GF-D8 (cell line): ENCODE data around the gene DPP10.
"Not testable (repeated sequence)": the region's sequence is repeated elsewhere in the genome, so short reads cannot be mapped to it uniquely, and the experiment has no call there.

Source experiments
- DNase-seq: peaks from one replicate; lab custom pipeline; 2025; lab: John Stamatoyannopoulos, UW

DPP10 gene

DNA sequence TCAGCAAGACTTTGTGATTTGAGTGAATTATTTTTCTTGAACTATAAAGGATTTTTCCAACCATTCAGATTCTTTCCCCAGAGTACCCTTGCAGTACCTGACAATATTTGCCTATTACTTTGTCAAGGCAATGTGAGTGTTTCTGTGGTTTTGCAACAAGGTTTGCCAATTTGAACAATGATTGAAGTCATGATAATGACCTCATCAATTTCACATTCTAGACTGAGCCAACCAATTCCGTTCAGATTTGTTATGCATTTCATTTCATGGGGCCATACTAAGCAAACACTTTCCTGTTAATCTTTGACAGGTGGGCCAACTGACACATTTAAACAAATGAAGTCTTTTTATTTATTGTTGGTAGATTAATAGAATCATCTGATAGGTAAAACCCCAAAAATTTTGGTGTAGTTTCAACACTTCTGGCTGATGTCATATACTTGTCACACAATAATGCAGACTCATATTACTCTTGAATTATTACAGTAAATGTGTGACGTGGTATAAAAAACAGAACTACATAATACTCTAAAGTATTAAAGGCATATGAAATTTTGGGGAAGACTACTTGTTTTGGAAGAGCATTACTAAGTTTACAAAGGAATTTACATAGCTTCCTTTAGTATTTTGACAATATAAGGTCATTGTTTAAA is 526.4 kb downstream of the DPP10 start:
- no peak for DNase-seq

DNA sequence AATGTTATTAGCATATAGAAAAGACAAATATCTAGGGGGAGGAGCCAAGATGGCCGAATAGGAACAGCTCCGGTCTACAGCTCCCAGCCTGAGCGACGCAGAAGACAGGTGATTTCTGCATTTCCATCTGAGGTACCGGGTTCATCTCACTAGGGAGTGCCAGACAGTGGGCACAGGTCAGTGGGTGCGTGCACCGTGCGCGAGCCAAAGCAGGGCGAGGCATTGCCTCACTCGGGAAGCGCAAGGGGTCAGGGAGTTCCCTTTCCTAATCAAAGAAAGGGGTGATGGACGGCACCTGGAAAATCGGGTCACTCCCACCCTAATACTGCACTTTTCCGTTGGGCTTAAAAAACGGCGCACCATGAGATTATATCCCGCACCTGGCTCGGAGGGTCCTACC is 561.9 kb downstream of the DPP10 start:
- DNase-seq: not testable (repeated sequence)

DNA sequence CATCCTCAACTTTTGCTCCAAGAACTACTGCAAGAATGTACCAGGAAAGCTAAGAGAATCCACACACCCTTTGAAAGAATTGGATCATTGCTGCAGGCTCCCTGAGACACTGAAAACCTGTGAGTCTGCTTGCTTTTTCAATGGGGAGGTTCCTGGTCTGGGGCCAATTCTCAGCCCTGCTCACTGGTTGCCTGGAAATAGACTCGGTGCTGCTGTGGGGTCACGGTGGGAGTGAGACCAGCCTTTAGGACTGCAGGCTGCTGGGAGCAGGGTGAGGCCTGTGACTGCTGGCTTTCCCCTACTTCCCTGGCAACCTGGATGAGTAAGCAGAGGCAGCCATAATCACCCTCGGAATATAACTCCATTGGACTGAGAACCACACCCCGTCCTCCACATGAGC is 569.3 kb downstream of the DPP10 start:
- no peak for DNase-seq

DNA sequence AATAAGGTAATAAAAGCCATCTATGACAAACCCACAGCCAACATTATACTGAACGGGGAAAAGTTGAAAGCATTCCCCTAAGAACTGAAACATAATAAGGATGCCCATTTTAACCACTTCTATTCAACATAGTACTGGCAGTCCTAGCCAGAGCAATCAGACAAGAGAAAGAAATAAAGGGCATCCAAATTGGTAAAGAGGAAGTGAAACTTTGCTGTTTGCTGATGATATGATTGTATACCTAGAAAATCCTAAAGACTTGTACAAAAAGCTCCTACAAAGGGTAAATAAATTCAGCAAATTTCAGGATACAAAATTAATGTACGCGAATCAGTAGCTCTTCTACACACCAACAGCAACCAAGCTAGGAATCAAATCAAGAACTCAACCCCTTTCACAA is 579.6 kb downstream of the DPP10 start:
- not testable (repeated sequence) for DNase-seq

DNA sequence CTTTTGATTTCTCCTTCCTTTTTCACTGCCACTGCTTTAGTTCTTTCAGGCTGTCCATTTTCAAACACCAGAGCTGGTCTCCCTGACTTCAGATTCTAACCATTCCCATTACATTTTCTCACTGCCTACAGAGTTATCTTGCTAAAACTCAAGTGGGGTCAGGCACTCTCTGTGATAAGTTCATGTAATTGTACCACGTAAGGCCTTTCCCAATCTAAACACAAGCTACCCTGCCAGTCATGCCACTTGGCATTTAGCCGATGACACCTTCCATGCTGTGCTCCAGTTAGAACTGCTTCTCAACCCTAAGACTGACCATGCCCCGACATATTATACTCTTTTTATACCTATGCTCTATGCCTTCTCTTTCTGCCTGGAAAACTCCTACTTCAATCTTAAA is 592.4 kb downstream of the DPP10 start:
- no peak for DNase-seq

DNA sequence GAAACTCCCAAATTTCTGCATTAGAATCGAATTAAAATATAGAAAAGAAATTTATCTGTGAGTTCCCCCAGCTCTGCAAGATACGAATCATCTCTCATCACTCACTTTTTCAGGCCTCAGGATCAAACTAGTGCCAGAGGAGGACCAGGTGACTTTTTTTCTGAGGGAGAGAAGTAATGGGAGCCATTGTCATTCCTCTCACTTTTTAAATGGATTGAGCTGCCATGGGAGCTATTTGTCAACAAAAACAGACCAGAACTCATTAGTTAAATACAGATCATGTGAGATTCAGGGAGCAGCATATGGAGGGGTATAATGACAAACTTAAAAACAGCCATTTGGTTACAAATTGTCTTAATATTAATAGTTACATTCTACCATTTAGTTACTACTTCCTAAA is 594.4 kb downstream of the DPP10 start:
- no peak for DNase-seq

DNA sequence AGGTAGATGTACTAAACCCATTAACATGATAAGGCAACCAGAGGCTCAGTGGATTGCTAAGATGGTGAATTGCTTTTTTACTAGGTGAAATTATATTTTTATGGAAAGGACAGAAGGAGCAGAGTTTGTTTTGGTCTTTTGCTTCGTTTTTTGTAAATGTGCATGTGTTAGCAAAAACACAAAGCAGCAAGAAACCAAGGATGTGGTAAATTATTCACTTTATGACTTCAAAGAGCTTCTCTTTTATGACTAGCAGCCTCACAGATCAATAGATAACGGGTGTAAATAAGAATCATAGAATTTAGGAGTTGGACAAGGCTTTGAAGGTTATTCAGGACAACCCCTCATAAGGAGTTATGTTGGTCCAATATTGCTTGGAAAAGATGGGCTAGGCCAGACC is 615.0 kb downstream of the DPP10 start:
- no peak for DNase-seq

DNA sequence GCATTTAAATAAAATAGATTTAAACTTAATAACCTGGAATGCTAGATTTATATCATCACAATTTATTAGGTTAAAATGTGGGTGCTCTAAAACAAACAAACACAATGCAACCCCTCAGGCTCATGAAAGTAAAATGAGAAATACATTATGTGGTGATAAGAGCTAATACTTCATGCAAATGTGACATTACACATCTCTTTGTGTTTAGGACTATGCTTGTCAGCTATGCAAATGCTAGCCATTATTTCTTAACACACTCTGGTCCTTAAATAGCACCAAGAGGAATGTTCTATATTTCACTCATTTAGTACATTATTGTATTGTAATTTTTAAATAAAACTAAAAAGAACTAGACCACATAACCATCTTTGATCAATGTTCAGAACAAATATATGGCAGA is 627.6 kb downstream of the DPP10 start:
- no peak for DNase-seq

DNA sequence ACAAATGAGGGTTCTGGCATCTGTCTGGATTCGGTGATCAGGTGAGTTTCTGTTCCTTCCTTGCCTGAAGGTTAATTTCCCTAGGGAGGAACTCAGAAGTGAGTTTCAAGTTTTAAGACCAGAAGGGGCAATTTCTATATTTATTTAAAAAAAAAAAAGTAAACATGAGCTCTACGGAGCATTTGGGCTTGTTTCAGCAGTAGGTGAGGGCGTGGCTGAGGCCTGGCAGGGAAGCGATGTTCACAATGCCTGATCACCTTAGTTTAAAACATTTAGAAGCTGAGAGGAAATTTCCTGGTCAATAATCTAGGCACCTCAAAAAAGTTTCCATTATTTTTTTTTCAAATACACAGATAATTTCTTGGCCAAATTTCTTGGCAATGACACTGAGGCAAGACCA is 629.1 kb downstream of the DPP10 start:
- no peak for DNase-seq

DNA sequence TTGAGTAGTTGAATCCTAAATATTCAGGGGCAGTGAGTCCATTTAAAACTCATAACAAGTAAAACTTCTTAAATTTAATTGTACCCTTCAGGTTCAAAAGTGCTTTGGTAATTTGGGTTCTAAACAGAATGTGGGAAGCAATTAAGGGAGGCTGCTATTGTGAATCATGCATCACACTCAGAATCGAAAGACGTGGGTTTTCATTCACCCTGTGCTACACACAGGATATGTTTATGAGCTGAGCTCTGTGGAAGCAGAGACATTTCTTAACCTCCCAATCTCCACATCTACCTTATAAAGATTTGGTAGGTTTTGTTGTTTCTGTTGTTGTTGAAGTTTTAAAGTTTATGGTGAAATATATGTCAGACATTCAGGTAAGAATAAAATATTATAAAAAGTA is 633.4 kb downstream of the DPP10 start:
- DNase-seq: no peak

DNA sequence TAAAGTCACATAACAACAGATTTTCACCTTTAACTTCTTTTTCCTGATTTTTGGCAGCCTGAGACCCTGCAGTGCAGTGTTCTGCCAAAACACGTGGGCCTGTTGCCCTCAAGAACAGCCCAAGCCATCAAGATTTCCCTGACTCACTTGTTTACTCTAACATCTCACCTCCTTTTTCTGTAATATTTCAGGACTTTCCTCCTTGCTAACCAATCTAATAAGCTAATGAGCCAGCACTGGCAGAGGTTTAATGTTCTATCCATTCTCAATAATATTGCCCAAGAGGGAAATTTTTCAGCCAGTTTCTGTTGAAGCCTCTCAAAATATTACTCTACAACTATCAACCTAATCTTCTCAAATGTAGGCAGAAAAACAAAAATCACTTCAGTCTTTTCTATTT is 635.2 kb downstream of the DPP10 start:
- no peak for DNase-seq

DNA sequence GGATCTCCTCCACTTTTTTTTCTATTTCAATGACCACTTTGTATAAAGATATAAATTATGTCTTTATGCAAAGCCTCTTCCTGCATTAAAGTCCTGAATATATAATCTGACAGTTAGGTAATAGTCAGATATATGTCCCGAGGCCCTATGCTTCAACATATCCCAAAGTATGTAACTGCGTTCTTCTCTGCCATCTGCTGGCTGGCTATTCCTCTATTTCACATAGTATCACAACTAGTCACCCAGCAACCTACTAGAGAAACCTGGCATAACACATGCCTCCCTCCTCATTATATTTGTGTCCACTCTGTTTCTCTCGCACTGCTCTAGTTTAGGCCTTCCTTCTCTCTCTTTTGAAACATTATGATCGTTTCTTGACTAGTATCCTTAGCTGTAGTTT is 640.8 kb downstream of the DPP10 start:
- DNase-seq: no peak

DNA sequence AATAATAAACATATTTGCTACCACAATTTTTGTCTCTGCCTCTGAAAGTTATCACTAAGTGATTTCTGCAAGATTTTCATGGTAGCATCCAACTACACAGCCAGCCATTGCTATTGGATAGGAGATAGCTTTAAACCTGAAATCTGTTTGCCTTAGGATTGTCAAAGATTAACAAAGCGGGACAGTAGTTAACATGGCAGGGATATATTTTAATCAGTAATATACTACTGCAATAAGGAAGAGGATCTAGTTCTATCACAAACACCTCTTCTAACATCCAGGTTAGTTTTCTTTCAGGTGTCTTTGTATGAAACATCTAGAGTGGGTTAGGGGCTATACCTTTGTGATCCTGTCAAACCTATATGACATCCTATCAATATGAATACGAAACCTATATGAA is 641.3 kb downstream of the DPP10 start:
- DNase-seq: no peak

DNA sequence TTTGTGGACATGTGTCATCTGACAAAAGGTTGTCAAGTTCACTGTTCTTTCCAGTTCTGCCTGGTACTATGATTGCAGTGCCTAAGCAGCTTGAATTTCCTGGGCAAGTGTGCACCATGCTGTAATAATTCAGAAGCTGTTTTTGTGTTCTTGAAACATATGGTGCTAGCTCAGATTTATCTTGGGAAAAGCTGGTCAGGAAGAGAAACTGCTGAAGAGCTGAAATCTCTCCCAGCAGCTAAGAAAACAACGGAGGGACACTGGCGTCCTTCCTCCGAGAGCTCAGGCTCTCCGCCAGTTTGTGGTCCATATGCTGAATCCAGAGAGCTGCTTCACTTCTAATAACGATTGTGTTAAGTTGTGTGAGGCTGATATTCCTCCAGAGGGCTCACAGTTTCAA is 642.0 kb downstream of the DPP10 start:
- no peak for DNase-seq

DNA sequence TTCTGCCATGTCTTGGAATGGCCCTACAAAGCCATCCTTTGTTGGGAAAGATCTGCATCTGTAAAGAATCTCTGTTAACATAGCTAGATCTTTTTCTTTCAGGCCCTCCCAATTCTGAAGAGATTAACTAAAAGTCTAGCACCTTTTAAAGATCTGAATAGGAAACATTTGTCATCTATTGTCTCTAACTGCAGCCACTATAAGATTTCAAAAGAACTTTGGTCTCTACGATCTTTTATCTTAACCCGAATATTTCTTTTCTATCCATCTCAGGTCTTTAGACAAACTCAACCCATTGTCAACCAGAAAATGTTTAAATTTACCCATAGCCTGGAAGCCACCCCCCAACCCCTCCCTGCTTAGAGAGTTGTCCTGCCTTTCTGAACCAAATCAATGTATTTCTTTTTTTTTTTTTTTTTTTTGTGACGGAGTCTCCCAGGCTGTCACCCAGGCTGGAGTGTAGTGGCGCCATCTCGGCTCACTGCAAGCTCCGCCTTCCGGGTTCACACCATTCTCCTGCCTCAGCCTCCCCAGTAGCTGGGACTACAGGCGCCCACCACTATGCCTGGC is 643.7 kb downstream of the DPP10 start:
- not testable (repeated sequence) for DNase-seq

DNA sequence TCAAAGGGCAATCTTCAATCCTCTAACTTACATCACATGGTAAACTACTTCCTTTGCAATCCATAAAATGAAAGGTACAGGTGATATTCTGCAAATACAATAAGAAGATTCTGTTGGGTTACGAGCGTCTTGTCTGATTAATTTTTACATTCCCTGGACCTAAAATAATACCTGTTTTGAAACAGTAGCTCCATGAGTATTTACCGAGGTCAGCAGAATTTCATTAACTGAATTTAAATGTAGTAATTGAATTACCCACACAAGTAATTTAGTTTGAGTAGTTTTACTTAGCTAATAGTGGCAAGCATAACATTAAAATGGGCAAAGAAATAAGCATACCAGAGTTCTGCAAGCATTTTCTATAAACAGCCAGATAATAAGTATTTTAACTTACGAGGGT is 652.0 kb downstream of the DPP10 start:
- no peak for DNase-seq

DNA sequence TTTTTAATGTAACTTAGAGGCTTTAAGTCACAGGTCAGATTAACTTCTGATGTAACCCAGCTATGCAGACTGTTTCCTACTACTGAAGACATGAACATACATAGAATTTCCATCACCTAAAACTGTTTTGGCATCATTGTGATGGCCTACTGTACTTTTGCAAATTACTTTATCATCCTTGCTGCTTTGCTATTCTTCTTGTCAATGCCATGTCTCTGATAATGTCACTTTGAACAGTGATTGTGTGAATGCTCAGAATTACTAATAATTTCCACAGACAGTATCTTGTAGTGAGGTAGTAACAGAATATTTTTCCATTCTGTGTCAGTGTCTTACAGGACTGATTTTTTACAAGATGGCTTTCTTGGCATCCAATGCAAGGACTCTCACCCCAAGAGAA is 663.5 kb downstream of the DPP10 start:
- no peak for DNase-seq

DNA sequence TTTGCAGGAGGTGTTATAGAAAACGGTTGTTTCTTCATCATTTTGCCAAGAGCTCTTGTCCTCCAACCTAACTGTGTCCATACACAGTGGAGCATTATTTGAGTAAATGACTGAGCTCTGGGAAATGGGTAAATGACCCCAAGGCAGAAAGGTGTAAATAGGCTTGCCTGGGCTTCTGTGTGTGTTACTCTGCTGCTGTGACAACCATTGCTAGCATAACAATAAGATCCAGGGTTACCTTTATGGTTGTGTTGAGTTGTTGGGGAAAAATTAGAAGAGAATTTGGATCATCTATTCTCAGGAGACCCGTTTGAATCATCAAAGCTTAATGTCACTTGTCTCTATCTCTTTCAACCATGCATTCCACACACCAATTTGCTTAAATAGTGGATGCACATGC is 672.7 kb downstream of the DPP10 start:
- no peak for DNase-seq

DNA sequence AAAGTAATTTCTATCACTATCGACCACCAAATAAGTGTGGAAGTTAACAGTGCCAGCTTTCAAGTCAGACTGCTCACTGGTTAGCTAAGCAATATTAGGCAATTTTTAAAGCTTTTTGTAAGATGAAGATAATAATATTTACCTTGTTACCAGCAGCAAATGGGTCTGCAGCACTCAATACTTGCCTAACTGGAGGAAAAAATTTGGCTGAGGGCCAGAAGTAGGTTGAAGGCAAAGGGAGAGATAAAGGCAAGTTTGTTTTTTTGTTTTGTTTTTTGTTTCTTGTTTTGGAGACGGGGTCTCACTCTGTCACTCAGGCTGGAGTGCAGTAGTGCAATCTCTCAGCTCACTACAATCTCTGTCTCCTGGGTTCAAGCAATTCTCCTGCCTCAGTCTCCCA is 675.9 kb downstream of the DPP10 start:
- no peak for DNase-seq

DNA sequence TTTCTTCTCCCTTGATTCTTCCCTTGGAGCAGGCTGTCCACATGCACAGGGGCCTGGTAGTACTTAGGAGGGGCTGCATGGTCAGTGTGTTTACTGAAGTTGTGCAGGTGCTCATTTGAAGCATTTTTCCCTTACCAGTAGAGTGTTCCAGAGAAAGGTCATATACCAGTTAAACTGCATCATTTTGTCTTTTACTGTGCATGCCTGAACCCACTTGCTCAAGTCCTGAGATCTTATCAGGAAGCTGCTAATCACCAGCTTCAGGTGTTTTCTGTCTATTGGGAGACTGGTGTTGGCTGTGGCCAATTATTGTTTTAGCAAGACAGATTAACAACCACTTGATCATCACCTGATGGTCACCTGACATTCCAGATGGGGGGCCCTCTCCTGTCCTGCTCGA is 676.6 kb downstream of the DPP10 start:
- no peak for DNase-seq

DNA sequence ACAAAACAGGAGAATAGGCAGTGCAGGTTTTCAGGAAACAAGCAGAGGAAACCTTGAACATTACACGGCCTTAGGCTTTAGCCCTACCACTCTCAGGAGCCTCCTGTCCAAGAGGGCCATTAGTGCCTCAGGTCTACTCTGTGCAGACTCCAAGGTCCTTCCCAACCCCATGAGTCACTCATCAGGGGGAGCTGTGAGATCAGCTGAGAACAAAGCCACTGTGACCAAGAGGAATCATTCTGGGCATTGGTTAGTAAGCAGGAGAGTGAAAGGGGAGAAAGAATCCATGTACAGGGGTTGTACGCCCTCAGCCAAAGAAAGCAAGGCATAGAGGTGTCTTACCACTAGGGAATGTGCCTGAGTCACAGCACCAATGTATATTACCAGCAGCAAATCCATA is 680.3 kb downstream of the DPP10 start:
- DNase-seq: no peak

DNA sequence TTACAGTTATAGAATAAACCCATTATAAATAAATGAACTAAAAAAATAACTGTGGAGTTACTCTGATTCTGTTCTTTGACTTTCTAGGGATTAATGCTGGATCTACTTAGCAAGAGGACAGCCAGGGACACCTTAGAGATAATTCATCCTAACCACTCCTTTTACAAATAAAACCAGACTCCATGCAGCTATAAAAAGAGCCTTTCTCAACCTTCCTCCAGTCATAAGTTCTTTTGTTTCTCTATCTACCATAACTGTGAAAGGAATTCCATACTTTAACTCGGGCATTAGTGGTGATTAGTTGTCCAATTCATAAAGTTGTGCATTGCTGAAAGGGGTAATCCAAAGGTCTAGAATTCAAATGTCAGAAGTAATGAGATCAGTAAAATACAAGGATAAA is 682.4 kb downstream of the DPP10 start:
- no peak for DNase-seq

DNA sequence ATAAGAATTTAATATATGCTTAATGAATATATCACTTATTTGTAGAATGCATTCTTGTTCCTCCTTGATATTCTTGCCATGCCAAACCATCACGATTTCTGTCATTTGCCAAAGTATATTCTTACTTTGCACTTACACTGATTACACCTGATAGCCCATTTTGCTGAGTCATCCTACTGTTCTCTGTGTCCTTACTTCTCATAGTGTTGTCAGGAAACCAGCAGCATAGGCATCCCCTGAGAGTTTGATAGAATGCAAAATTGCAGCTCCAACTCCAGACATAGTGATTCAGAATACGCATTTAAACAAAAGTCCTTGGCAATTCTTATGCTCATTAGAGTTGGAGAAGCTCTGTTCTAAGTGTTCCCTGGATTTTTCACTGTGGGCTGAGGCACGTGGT is 687.1 kb downstream of the DPP10 start:
- DNase-seq: no peak

DNA sequence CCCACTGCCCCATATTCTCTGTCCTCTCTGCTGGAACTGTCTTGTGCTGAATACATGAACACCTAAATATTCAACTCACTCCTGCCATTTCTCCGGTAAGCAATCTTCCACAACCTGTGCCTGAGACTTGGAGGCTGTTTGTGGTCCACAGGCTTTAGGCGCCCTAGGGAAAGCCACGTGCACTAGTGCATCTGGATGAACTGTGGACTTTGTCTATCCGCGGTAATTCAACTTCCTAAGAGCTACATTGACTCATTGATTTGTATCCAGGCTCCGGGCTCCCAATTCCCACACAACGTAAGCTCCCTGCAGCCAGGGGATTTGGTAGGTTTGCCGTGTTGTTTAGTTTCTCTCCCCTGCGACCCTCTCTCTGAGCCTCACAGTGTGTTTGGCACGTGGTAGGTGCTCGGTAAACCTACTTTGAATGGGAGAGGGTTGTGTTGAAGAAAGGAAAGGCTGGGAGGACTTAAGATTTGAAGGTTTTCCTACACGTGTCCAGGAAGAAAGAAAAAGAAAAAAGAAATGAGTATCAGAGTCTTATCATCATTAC is 718.2 kb downstream of the DPP10 start:
- DNase-seq: peak; percentile 30
